ENCODE data around the gene B3GNT8.

The B3GNT8 gene

GRCh38 chr19:41434450-41434849, 7.3 kb upstream of the B3GNT8 start:
- Histone ChIP-seq H3K79me1 (ENCODE audit: low read length) (peaks cover 3% of the 10 kb centered on the region), H3K9ac (ENCODE audit: low read length) (no peak overlapping the region), H3K36me3 (ENCODE audit: control insufficient read depth, insufficient read depth, low read length) (peaks cover 6% of the 10 kb centered on the region), H3K4me2 (ENCODE audit: low read length) (no peak overlapping the region), H2BK5ac (ENCODE audit: low read length) (no peak overlapping the region), H3K27ac (ENCODE audit: low read depth, low read length) (no peak overlapping the region), H3K4me1 (ENCODE audit: control insufficient read depth, low read depth, low read length) (no peaks in the 10 kb centered on the region), H3K18ac (ENCODE audit: low read length) (no peak overlapping the region), H3K56ac (ENCODE audit: low read length) (no peak overlapping the region), H3K27me3 (ENCODE audit: insufficient read depth, low read length, poor library complexity) (no peaks in the 10 kb centered on the region), H3K79me2 (ENCODE audit: control insufficient read depth, insufficient read depth, low read length) (no peaks in the 10 kb centered on the region), H2BK15ac (replicated peaks; ENCODE audit: low read depth) (no peak overlapping the region), H3K4ac (ENCODE audit: low read depth, low read length) (no peak overlapping the region), H4K8ac (ENCODE audit: low read depth, low read length) (no peak overlapping the region), H3K4me3 (ENCODE audit: low read length) (no peak overlapping the region), H2AK5ac (ENCODE audit: low read length) (no peak overlapping the region), H3K23ac (ENCODE audit: low read length) (no peak overlapping the region), H4K5ac (ENCODE audit: low read length) (no peak overlapping the region), H2BK120ac (ENCODE audit: low read depth, low read length) (no peak overlapping the region)
- WGBS (ENCODE audit: extremely low coverage, insufficient coverage, low lambda C conversion rate), result no CpG with 5 or more reads among the region's 5 CpGs
- DNase-seq, result no peak

DNA sequence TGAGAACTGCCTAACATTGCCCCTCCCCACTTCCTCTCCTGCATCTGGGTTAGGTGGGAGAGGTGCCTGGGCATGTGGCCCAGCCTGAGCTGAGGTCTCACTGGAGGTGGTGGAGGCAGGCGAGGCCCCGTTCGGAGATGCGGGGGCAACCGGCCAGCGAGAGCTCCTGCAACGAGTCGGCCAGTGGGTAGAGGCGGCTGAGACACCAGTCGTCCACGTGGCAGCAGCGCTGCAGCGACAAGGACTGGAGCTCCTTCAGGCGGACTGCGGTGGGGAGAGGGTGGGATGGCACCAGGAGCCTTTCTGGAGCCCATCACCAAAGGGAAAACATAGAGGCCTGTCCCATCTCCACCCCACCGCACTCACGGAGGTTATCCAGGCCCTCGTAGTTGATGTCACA, 6.0 kb upstream of the B3GNT8 start:
- Histone ChIP-seq H3K27me3 (ENCODE audit: insufficient read depth, low read length, poor library complexity) (no peaks in the 10 kb centered on the region), H2AK5ac (ENCODE audit: low read length) (no peak overlapping the region), H3K36me3 (ENCODE audit: control insufficient read depth, insufficient read depth, low read length) (peaks cover 6% of the 10 kb centered on the region), H2BK120ac (ENCODE audit: low read depth, low read length) (no peak overlapping the region), H2BK5ac (ENCODE audit: low read length) (no peak overlapping the region), H3K4me2 (ENCODE audit: low read length) (no peak overlapping the region), H3K27ac (ENCODE audit: low read depth, low read length) (no peak overlapping the region), H3K23ac (ENCODE audit: low read length) (no peak overlapping the region), H4K5ac (ENCODE audit: low read length) (no peak overlapping the region), H3K4me3 (ENCODE audit: low read length) (no peak overlapping the region), H2BK15ac (replicated peaks; ENCODE audit: low read depth) (no peak overlapping the region), H3K9ac (ENCODE audit: low read length) (no peak overlapping the region), H4K8ac (ENCODE audit: low read depth, low read length) (no peak overlapping the region), H3K4ac (ENCODE audit: low read depth, low read length) (no peak overlapping the region), H3K56ac (ENCODE audit: low read length) (no peak overlapping the region), H3K79me1 (ENCODE audit: low read length) (peaks cover 2% of the 10 kb centered on the region), H3K79me2 (ENCODE audit: control insufficient read depth, insufficient read depth, low read length) (no peaks in the 10 kb centered on the region), H3K4me1 (ENCODE audit: control insufficient read depth, low read depth, low read length) (peaks cover 3% of the 10 kb centered on the region), H3K18ac (ENCODE audit: low read length) (no peak overlapping the region)
- no peak for DNase-seq
- WGBS (ENCODE audit: extremely low coverage, insufficient coverage, low lambda C conversion rate), result no CpG with 5 or more reads among the region's 18 CpGs

DNA sequence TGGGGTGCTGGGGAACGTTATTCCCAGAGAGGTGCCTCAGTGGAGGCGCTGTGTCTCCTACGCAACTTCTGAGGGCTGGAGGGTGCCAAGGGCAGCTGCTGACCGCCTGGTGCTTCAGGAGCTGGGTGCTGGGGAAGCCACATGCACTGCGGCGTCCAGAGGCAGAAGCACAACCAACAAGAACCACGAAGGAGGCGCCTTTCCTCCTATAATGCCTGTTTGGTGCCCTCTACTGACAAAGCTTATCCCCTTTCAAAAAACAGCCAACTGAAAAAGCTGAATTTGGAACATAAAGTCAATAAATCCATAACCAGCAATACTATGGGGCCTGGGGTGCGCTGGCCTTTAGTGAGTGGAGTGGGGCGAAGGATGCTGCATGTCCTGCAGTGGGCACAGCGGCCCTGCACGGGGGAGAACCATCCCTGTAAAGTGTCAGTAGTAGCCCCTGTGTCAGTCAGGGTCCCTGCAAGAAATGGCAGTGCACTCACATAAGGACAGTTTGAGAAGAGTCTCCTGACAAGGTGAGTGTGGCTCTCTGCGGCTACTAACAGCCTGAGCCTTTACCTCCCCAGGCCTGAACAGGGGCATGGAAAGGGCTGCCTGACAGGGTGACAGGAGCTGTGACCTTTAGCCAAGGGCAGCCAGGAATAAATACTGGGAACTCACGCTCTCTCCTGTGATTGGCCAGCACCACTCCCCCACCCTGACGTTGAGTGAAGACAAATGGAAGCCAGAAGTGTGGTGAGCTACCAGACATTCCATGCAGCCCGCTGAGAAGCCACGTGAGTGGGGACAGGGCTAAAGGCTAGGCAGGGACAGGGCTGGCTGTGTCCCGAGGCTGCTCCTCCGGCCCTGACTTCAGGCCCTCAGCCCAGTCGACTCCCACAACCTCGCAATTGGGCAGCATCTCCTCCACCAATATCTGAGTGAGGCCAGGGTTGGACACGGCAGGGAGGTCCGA, 4.5 kb upstream of the B3GNT8 start:
- Histone ChIP-seq H3K79me2 (ENCODE audit: control insufficient read depth, insufficient read depth, low read length) (no peaks in the 10 kb centered on the region), H3K36me3 (ENCODE audit: control insufficient read depth, insufficient read depth, low read length) (peaks cover 5% of the 10 kb centered on the region), H3K79me1 (ENCODE audit: low read length) (no peaks in the 10 kb centered on the region), H4K5ac (ENCODE audit: low read length) (no peak overlapping the region), H3K23ac (ENCODE audit: low read length) (no peak overlapping the region), H4K8ac (ENCODE audit: low read depth, low read length) (no peak overlapping the region), H3K27ac (ENCODE audit: low read depth, low read length) (no peak overlapping the region), H3K56ac (ENCODE audit: low read length) (peak overlapping the region; percentile 34), H3K4me1 (ENCODE audit: control insufficient read depth, low read depth, low read length) (peaks cover 3% of the 10 kb centered on the region), H3K18ac (ENCODE audit: low read length) (no peak overlapping the region), H3K4me3 (ENCODE audit: low read length) (no peak overlapping the region), H3K4me2 (ENCODE audit: low read length) (no peak overlapping the region), H3K27me3 (ENCODE audit: insufficient read depth, low read length, poor library complexity) (no peaks in the 10 kb centered on the region), H2BK15ac (replicated peaks; ENCODE audit: low read depth) (no peak overlapping the region), H3K4ac (ENCODE audit: low read depth, low read length) (no peak overlapping the region), H2BK5ac (ENCODE audit: low read length) (no peak overlapping the region), H2BK120ac (ENCODE audit: low read depth, low read length) (no peak overlapping the region), H3K9ac (ENCODE audit: low read length) (no peak overlapping the region), H2AK5ac (ENCODE audit: low read length) (no peak overlapping the region)
- peak; percentile 48 for DNase-seq
- no CpG with 5 or more reads among the region's 23 CpGs for WGBS (ENCODE audit: extremely low coverage, insufficient coverage, low lambda C conversion rate)

DNA sequence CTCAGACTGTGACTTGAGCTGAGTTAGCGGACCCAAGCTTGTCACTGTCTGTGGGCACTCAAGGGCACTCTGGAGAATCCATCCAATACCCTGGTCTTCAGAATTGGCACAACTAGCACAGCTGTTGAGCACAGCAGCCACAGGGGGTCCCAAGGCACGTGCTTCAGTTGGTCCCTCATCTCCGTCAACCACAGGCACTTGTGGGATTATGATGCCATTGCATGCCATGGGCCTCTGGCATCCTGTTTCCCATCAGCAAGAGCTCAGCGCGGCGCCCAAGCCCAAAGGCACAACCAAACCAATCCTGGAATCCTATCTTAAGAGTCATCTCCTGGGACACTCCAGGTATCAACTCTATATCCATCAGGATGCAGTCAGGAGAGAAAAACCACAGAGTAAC, 3.7 kb upstream of the B3GNT8 start:
- no peak overlapping the region for H2BK15ac ChIP-seq (replicated peaks; ENCODE audit: low read depth)
- H3K27me3 ChIP-seq (ENCODE audit: insufficient read depth, low read length, poor library complexity), result no peaks in the 10 kb centered on the region
- H2BK120ac ChIP-seq (ENCODE audit: low read depth, low read length), result no peak overlapping the region
- no peak overlapping the region for H4K5ac ChIP-seq (ENCODE audit: low read length)
- no peak overlapping the region for H2AK5ac ChIP-seq (ENCODE audit: low read length)
- no peak overlapping the region for H2BK5ac ChIP-seq (ENCODE audit: low read length)
- no peak overlapping the region for H4K8ac ChIP-seq (ENCODE audit: low read depth, low read length)
- no peak overlapping the region for H3K4me3 ChIP-seq (ENCODE audit: low read length)
- H3K79me1 ChIP-seq (ENCODE audit: low read length), result no peaks in the 10 kb centered on the region
- H3K36me3 ChIP-seq (ENCODE audit: control insufficient read depth, insufficient read depth, low read length), result peaks cover 5% of the 10 kb centered on the region
- no peaks in the 10 kb centered on the region for H3K79me2 ChIP-seq (ENCODE audit: control insufficient read depth, insufficient read depth, low read length)
- peaks cover 3% of the 10 kb centered on the region for H3K4me1 ChIP-seq (ENCODE audit: control insufficient read depth, low read depth, low read length)
- no peak overlapping the region for H3K4me2 ChIP-seq (ENCODE audit: low read length)
- H3K56ac ChIP-seq (ENCODE audit: low read length), result no peak overlapping the region
- no peak overlapping the region for H3K9ac ChIP-seq (ENCODE audit: low read length)
- no CpG with 5 or more reads among the region's 6 CpGs for WGBS (ENCODE audit: extremely low coverage, insufficient coverage, low lambda C conversion rate)
- DNase-seq, result no peak
- H3K18ac ChIP-seq (ENCODE audit: low read length), result no peak overlapping the region
- H3K27ac ChIP-seq (ENCODE audit: low read depth, low read length), result no peak overlapping the region
- no peak overlapping the region for H3K4ac ChIP-seq (ENCODE audit: low read depth, low read length)
- H3K23ac ChIP-seq (ENCODE audit: low read length), result no peak overlapping the region

DNA sequence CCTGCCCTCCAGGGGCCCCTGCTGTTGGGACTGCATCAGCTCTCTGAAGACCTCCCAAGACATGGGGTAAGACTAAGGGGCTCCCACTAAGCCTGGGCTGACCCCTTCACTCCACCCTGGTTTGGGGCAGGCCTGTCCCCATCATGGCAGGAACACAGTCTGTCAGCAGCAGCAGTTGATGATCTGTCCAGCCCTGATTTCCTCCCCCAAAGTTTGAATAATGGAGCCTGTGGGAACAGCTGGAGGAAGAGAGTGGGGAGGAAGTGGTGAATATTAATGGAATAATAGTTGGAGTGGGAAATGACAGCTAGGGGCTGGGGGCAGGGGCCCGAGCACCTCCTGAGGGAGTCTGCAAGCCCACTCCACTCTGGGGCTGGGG, 1.3 kb upstream of the B3GNT8 start:
- no peak for DNase-seq
- Histone ChIP-seq H3K27ac (ENCODE audit: low read depth, low read length) (no peak overlapping the region), H3K4ac (ENCODE audit: low read depth, low read length) (peak overlapping the region; percentile 9), H3K27me3 (ENCODE audit: insufficient read depth, low read length, poor library complexity) (no peaks in the 10 kb centered on the region), H3K18ac (ENCODE audit: low read length) (no peak overlapping the region), H3K4me2 (ENCODE audit: low read length) (peak overlapping the region; percentile 84), H2AK5ac (ENCODE audit: low read length) (no peak overlapping the region), H4K5ac (ENCODE audit: low read length) (no peak overlapping the region), H3K23ac (ENCODE audit: low read length) (no peak overlapping the region), H3K4me1 (ENCODE audit: control insufficient read depth, low read depth, low read length) (peaks cover 3% of the 10 kb centered on the region), H3K79me2 (ENCODE audit: control insufficient read depth, insufficient read depth, low read length) (no peaks in the 10 kb centered on the region), H4K8ac (ENCODE audit: low read depth, low read length) (no peak overlapping the region), H3K4me3 (ENCODE audit: low read length) (no peak overlapping the region), H2BK15ac (replicated peaks; ENCODE audit: low read depth) (no peak overlapping the region), H3K9ac (ENCODE audit: low read length) (peak overlapping the region; percentile 72), H3K79me1 (ENCODE audit: low read length) (peaks cover 4% of the 10 kb centered on the region), H2BK120ac (ENCODE audit: low read depth, low read length) (no peak overlapping the region), H3K56ac (ENCODE audit: low read length) (peak overlapping the region; percentile 93), H2BK5ac (ENCODE audit: low read length) (no peak overlapping the region), H3K36me3 (ENCODE audit: control insufficient read depth, insufficient read depth, low read length) (peaks cover 5% of the 10 kb centered on the region)
- WGBS (ENCODE audit: extremely low coverage, insufficient coverage, low lambda C conversion rate), result no CpG with 5 or more reads among the region's 1 CpG

Measured in mesendoderm (in vitro differentiated cells).